HCT116 (cell line): ENCODE results near the gene DTWD2. TPM values are rescaled to one million over a fixed set of nuclear protein-coding genes. Genes with fewer than 3 reads are reported as not detected.

Experiments
- ATAC-seq: fragments of 200-7000 bp; cut with Tn5 transposase; 2 replicates; pipeline ENCODE4 v1.9.1; 2020; ENCODE audit warnings: mild to moderate bottlenecking, moderate library complexity
- BruUV-seq: library from RNA; stranded (reverse); fragments of 400-500 nt; replicated peaks from 2 replicates; lab custom pipeline; 2021; lab: Mats Ljungman, UMichigan
- CTCF ChIA-PET: fragments of 300-600 bp; sonication (Branson Sonifier 250); formaldehyde crosslinking; loops from one replicate; lab custom pipeline; 2021; ENCODE audit warnings: antibody characterized with exemption; lab: Charles Lee
- POLR2A ChIA-PET: fragments of 300-600, 350-600 bp; sonication (Branson Sonifier 250); formaldehyde crosslinking; loops from one replicate; lab custom pipeline; 2021; ENCODE audit warnings: antibody characterized with exemption; lab: Charles Lee
- RAD21 ChIA-PET, 2 experiments: fragments of 300-600 bp; sonication (Branson Sonifier 250); formaldehyde crosslinking; loops; one replicate each; lab custom pipeline; 2023; ENCODE audit warnings: low total read pairs in 2 of 2; ENCODE audit not compliant: uncharacterized antibody in 2 of 2, unreplicated experiment in 2 of 2, low non-redundant PET in 1 of 2; lab: Charles Lee
- DNase-seq: peaks from one replicate; pipeline ENCODE4 v3.0.0-alpha.2; 2010; ENCODE audit warnings: low read depth, low spot score
- H2AFZ ChIP-seq: fragments of 200-600 bp; shearing (Covaris generic), sonication (generic); 2 replicates; pipeline ENCODE4 v1.6.1; 2017; ENCODE audit warnings: low read depth, mixed run types, mixed read lengths, antibody characterized with exemption, low read length; ENCODE audit not compliant: poor library complexity, severe bottlenecking
- H3K27ac ChIP-seq: 2 replicates; pipeline ENCODE4 v1.5.1; 2012; ENCODE audit warnings: low read depth, low read length
- H3K27me3 ChIP-seq: fragments of 200-600 bp; sonication (generic); 2 replicates; pipeline ENCODE4 v1.6.1; 2016; ENCODE audit warnings: mixed run types, low read length, mixed read lengths; ENCODE audit not compliant: insufficient read depth
- H3K36me3 ChIP-seq, 2 experiments: fragments of 200-500 bp in 1 of 2; fragments of 200-600 bp in 1 of 2; sonication (Bioruptor generic) in 1 of 2; sonication (generic) in 1 of 2; 2 replicates each; pipeline versions ENCODE4 v1.5.1 to v1.6.1; 2014 to 2016; ENCODE audit warnings: low read length in 2 of 2, inconsistent platforms in 1 of 2, mixed read lengths in 1 of 2, mixed run types in 1 of 2; ENCODE audit not compliant: insufficient read depth in 2 of 2, control insufficient read depth in 1 of 2
- H3K4me1 ChIP-seq, 2 experiments: fragments of 200-600 bp in 1 of 2; sonication (generic) in 1 of 2; 2 replicates each; pipeline versions ENCODE4 v1.5.1 to v1.6.1; 2012 to 2017; ENCODE audit warnings: low read length in 2 of 2, inconsistent platforms in 1 of 2, mild to moderate bottlenecking in 1 of 2, mixed read lengths in 1 of 2, mixed run types in 1 of 2, moderate library complexity in 1 of 2; ENCODE audit not compliant: insufficient read depth in 2 of 2, control insufficient read depth in 1 of 2
- H3K4me2 ChIP-seq: fragments of 200-600 bp; sonication (generic); 2 replicates; pipeline ENCODE4 v1.6.1; 2017; ENCODE audit warnings: mixed run types, low read length, mixed read lengths
- H3K4me3 ChIP-seq, 2 experiments: fragments of 200-600 bp in 1 of 2; sonication (generic) in 1 of 2; replicated peaks in 1 of 2; 2 replicates each; pipeline ENCODE4 v1.5.1; 2011 to 2016; ENCODE audit warnings: low read length in 2 of 2, control low read depth in 1 of 2, low read depth in 1 of 2, mild to moderate bottlenecking in 1 of 2, mixed read lengths in 1 of 2, mixed run types in 1 of 2
- H3K79me2 ChIP-seq: fragments of 200-600 bp; sonication (generic); 2 replicates; pipeline ENCODE4 v1.6.1; 2017; ENCODE audit warnings: mild to moderate bottlenecking, mixed run types, low read length, moderate library complexity, mixed read lengths; ENCODE audit not compliant: insufficient read depth
- H3K9ac ChIP-seq: fragments of 200-600 bp; sonication (generic); 2 replicates; pipeline ENCODE4 v1.6.1; 2016; ENCODE audit warnings: low read length, mixed read lengths
- H3K9me2 ChIP-seq: fragments of 200-600 bp; sonication (generic), shearing (Covaris generic); 2 replicates; pipeline ENCODE4 v1.6.1; 2017; ENCODE audit warnings: mixed run types, mild to moderate bottlenecking, moderate library complexity; ENCODE audit not compliant: insufficient read depth
- H3K9me3 ChIP-seq, 2 experiments: fragments of 200-500 bp in 1 of 2; fragments of 200-600 bp in 1 of 2; sonication (Bioruptor generic) in 1 of 2; sonication (generic) in 1 of 2; 2 replicates each; pipeline ENCODE4 v1.6.1; 2014 to 2017; ENCODE audit warnings: low read length in 2 of 2, mixed read lengths in 2 of 2, inconsistent platforms in 1 of 2, low read depth in 1 of 2, mild to moderate bottlenecking in 1 of 2, mixed run types in 1 of 2, moderate library complexity in 1 of 2; ENCODE audit not compliant: control insufficient read depth in 1 of 2, insufficient read depth in 1 of 2
- H4K20me1 ChIP-seq: fragments of 200-600 bp; sonication (generic), shearing (Covaris generic); 2 replicates; pipeline ENCODE4 v1.6.1; 2017; ENCODE audit warnings: mixed run types, mild to moderate bottlenecking, moderate library complexity; ENCODE audit not compliant: insufficient read depth
- CEBPB ChIP-seq: IDR thresholded peaks from 2 replicates; pipeline ENCODE4 v1.6.1; 2012; ENCODE audit warnings: low read depth
- EZH2 ChIP-seq: fragments of 200-600 bp; sonication (generic); IDR thresholded peaks from 2 replicates; pipeline ENCODE4 v1.6.1; 2017; ENCODE audit warnings: antibody characterized with exemption, mixed run types
- EZH2phosphoT487 ChIP-seq: fragments of 200-600 bp; IDR thresholded peaks from 2 replicates; pipeline ENCODE4 v1.6.1; 2018; ENCODE audit warnings: antibody characterized with exemption, borderline replicate concordance
- FOSL1 ChIP-seq: IDR thresholded peaks from 2 replicates; pipeline ENCODE4 v1.6.1; 2012; ENCODE audit warnings: low read depth
- JUND ChIP-seq: IDR thresholded peaks from 2 replicates; pipeline ENCODE4 v1.6.1; 2012
- MAX ChIP-seq: IDR thresholded peaks from 2 replicates; pipeline ENCODE4 v1.6.1; 2012
- SRF ChIP-seq: IDR thresholded peaks from 2 replicates; pipeline ENCODE4 v1.6.1; 2012; ENCODE audit warnings: low read depth
- intact Hi-C: fragments of 100-400 bp; cut with micrococcal nuclease; formaldehyde crosslinking; loops from 2 replicates; pipeline ENCODE4 v1.10.0; 2022
- total RNA-seq: library from RNA; stranded (reverse); gene quantifications from one replicate; pipeline ENCODE4 v1.2.1, GENCODE V29; 2021; ENCODE audit not compliant: unreplicated experiment

Gene DTWD2
- total RNA-seq, 1 experiment from 2014 or later = 5.2 TPM

- DNase-seq = no peak
- no TSS peak for BruUV-seq
- TF ChIP-seq MAX = no peak
- no peak for TF ChIP-seq EZH2phosphoT487
- no peak for TF ChIP-seq FOSL1
- no peak for TF ChIP-seq JUND
- TF ChIP-seq, all 23 proteins: peak for 0
- no peaks in the 10 kb centered on the region for H3K9me3 ChIP-seq
- no peaks in the 10 kb centered on the region for H3K36me3 ChIP-seq
- no peak overlapping the region for H2AFZ ChIP-seq
- no peak overlapping the region for H3K9ac ChIP-seq
- RAD21 ChIA-PET = no interaction called here
- no peak overlapping the region for H3K4me2 ChIP-seq
- CTCF ChIA-PET = no interaction called here
- H3K4me1 ChIP-seq = no peaks in the 10 kb centered on the region
- no peak overlapping the region for H3K4me3 ChIP-seq
- POLR2A ChIA-PET = no interaction called here
- no peak for ATAC-seq
- H4K20me1 ChIP-seq = no peaks in the 10 kb centered on the region
- H3K9me2 ChIP-seq = no peaks in the 10 kb centered on the region
- no peaks in the 10 kb centered on the region for H3K27me3 ChIP-seq
- no peak overlapping the region for H3K27ac ChIP-seq
- no peaks in the 10 kb centered on the region for H3K79me2 ChIP-seq
- intact Hi-C loops = loop anchor here (10.0 kb wide), 1 partner anchor 1719 kb away; no protein-coding TSS in a partner anchor
These were observed 194.1 kb downstream of the DTWD2 start for GRCh38 chr5:118794281-118794680.

- POLR2A ChIA-PET = no interaction called here
- RAD21 ChIA-PET = no interaction called here
These were observed 194.7 kb downstream of the DTWD2 start for GRCh38 chr5:118793652-118794051.

More at GRCh38 chr5:118793652-118794051, 194.7 kb downstream of the DTWD2 start:
- no peaks in the 10 kb centered on the region for H3K79me2 ChIP-seq
- no peak overlapping the region for H3K4me2 ChIP-seq
- H3K27me3 ChIP-seq = no peaks in the 10 kb centered on the region
- no peaks in the 10 kb centered on the region for H3K4me1 ChIP-seq
- BruUV-seq = no TSS peak
- intact Hi-C loops = loop anchor here (10.0 kb wide), 1 partner anchor 1719 kb away; no protein-coding TSS in a partner anchor
- no peak overlapping the region for H3K27ac ChIP-seq
- H4K20me1 ChIP-seq = no peaks in the 10 kb centered on the region
- DNase-seq = no peak
- H3K9me2 ChIP-seq = no peaks in the 10 kb centered on the region
- CTCF ChIA-PET = no interaction called here
- no peak overlapping the region for H3K9ac ChIP-seq
- no peak overlapping the region for H2AFZ ChIP-seq
- ATAC-seq = no peak
- no peaks in the 10 kb centered on the region for H3K9me3 ChIP-seq
- no peaks in the 10 kb centered on the region for H3K36me3 ChIP-seq
- TF ChIP-seq EZH2phosphoT487 (no peak), SRF (no peak), EZH2 (no peak), FOSL1 (no peak), CEBPB (no peak)
- H3K4me3 ChIP-seq = no peak overlapping the region
